ENCODE measurements around the gene HDC. TPM values are rescaled to one million over a fixed set of nuclear protein-coding genes. Genes with fewer than 3 reads are reported as not detected.

The HDC gene
- polyA plus RNA-seq, 3 donors from 2014 or later, result 0.21 TPM; not detected in 2

DNA sequence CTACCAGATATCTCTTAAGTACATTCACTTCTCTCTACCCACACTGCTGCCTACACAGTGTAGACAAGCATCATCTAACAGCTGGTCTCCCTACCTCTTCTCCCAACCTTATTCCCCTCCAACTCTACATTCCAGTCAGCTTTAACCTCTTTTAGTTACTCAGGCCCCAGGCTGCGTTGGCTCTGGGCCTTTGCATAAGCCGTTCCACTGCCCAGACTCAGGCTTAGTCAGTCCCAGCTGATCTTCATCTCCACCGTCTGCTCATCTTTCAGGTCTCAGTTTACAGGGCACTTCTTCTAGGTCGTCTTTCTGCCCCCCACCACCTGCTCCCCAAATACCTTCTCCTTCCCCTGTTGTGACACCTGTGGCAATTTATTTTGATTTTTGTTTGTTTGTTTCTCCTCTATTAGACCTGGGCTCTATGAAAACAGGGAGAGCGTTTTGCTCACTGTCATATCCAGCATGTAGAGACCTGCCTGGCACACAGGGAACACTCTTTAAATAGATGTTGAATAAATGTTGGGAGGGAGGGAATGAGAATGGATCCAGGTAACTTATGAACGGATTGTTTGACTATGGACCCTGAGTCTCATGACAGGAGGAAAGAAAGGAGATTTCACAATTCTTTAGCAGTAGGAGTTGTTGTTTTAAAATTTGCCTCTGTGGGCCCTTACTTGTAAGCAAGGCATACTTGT lies 72.5 kb downstream of the HDC start:
- Mint-ChIP-seq H3K27ac (no peak overlapping the region), H3K27me3 (ENCODE audit: low read depth in 3 of 3) (no peaks in the 10 kb centered on the region), H3K9me3 (no peaks in the 10 kb centered on the region), H3K36me3 (no peaks in the 10 kb centered on the region), H3K4me3 (no peak overlapping the region), H3K4me1 (no peaks in the 10 kb centered on the region)
- DNase-seq, result no peak

DNA sequence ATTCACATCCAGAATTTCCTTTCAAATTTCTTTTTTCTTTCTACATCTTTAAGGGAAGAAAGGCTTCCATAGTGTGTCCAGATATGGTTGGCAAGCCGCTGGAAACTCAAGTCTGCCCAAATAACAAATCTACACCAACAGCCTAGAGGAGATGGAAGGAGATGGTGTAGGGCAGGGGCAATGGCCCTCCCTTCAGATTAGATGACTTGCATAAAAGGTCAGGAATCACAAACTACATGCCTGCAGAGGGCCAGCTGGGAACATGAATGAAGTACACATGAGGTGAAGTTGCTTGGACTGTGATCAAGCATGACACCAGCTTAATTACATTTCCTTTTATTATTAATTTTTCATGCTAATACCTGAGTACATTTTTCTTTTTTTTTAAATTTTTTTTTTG lies 73.4 kb downstream of the HDC start:
- Mint-ChIP-seq H3K9me3 (no peaks in the 10 kb centered on the region), H3K4me1 (no peaks in the 10 kb centered on the region), H3K27me3 (ENCODE audit: low read depth in 3 of 3) (no peaks in the 10 kb centered on the region), H3K4me3 (no peak overlapping the region), H3K27ac (no peak overlapping the region), H3K36me3 (no peaks in the 10 kb centered on the region)
- no peak for DNase-seq

Other genes starting within 250 kb of the HDC start
- gene ATP8B4, start 146.5 kb downstream of the HDC start, polyA plus RNA-seq, result 10 to 100 TPM; 10.8 to 22.7 (median 18.5) TPM
- gene SLC27A2, start 83.5 kb downstream of the HDC start, polyA plus RNA-seq, result 1 to 10 TPM in 2 of 3 donors, not detected in 1; 1.5 to 1.8 TPM
- 10 to 100 TPM; 31.0 to 61.9 (median 33.1) TPM for gene GABPB1, start 89.5 kb upstream of the HDC start, polyA plus RNA-seq
- gene USP8, start 158.7 kb upstream of the HDC start, polyA plus RNA-seq, result 10 to 100 TPM; 18.0 to 52.8 (median 26.8) TPM